CD14-positive monocyte (primary cell): ENCODE measurements around the gene DCLK3. TPM values are rescaled to one million over a fixed set of nuclear protein-coding genes. Genes with fewer than 3 reads are reported as not detected.

ENCODE experiments used
- DNase-seq, 3 donors: peaks; one replicate each; pipeline ENCODE4 v3.0.0-alpha.2; 2011 to 2022
- H2AFZ ChIP-seq: 2 replicates; pipeline ENCODE4 v1.6.0; 2012; ENCODE audit warnings: mild to moderate bottlenecking, low read depth, low read length, inconsistent platforms; ENCODE audit not compliant: insufficient read depth, poor library complexity, severe bottlenecking
- H3K27ac ChIP-seq, 2 donors: 1 replicate in 1 of 2; 2 replicates in 1 of 2; pipeline ENCODE4 v1.5.1; 2012 to 2013; ENCODE audit warnings: low read length in 2 of 2, control low read depth in 1 of 2, inconsistent platforms in 1 of 2, low read depth in 1 of 2, mild to moderate bottlenecking in 1 of 2
- H3K27me3 ChIP-seq, 2 donors: one replicate each; pipeline versions ENCODE4 v1.6.0 to v1.6.1; 2011 to 2013; ENCODE audit warnings: low read length in 2 of 2; ENCODE audit not compliant: control insufficient read depth in 2 of 2, insufficient read depth in 2 of 2
- H3K36me3 ChIP-seq, 2 donors: replicated peaks in 1 of 2; 1 replicate in 1 of 2; 2 replicates in 1 of 2; pipeline versions ENCODE4 v1.5.1 to v1.6.1; 2012 to 2013; ENCODE audit warnings: low read length in 2 of 2, control low read depth in 1 of 2, inconsistent platforms in 1 of 2, mild to moderate bottlenecking in 1 of 2; ENCODE audit not compliant: insufficient read depth in 2 of 2, control insufficient read depth in 1 of 2
- H3K4me1 ChIP-seq, 2 donors: 1 replicate in 1 of 2; 2 replicates in 1 of 2; pipeline versions ENCODE4 v1.5.1 to v1.6.1; 2012 to 2013; ENCODE audit warnings: low read length in 2 of 2, control low read depth in 1 of 2, inconsistent platforms in 1 of 2, mild to moderate bottlenecking in 1 of 2, moderate library complexity in 1 of 2; ENCODE audit not compliant: insufficient read depth in 2 of 2, control insufficient read depth in 1 of 2
- H3K4me2 ChIP-seq: replicated peaks from 2 replicates; pipeline ENCODE3; 2012; ENCODE audit warnings: low read length, moderate library complexity, mild to moderate bottlenecking; ENCODE audit not compliant: poor library complexity, severe bottlenecking; ENCODE audit errors: extremely low read depth
- H3K4me3 ChIP-seq, 3 experiments: fragments of 200-600 bp in 1 of 3; sonication (generic) in 1 of 3; replicated peaks in 1 of 3; 1 replicate in 2 of 3; 2 replicates in 1 of 3; pipeline ENCODE4 v1.5.1; 2011 to 2013; ENCODE audit warnings: low read length in 3 of 3, mild to moderate bottlenecking in 3 of 3, control low read depth in 2 of 3, low read depth in 2 of 3, inconsistent platforms in 1 of 3, moderate library complexity in 1 of 3
- H3K79me2 ChIP-seq: 2 replicates; pipeline ENCODE4 v1.6.0; 2012; ENCODE audit warnings: mild to moderate bottlenecking, control low read depth, inconsistent platforms, low read length, moderate library complexity; ENCODE audit not compliant: insufficient read depth
- H3K9ac ChIP-seq: 2 replicates; pipeline ENCODE4 v1.6.0; 2017; ENCODE audit warnings: low read length, mild to moderate bottlenecking; ENCODE audit not compliant: insufficient read depth, poor library complexity, severe bottlenecking
- H3K9me3 ChIP-seq, 2 donors: replicated peaks in 1 of 2; 1 replicate in 1 of 2; 2 replicates in 1 of 2; pipeline versions ENCODE4 v1.5.1 to v1.6.1; 2012 to 2013; ENCODE audit warnings: low read length in 2 of 2, control low read depth in 1 of 2; ENCODE audit not compliant: control insufficient read depth in 1 of 2, insufficient read depth in 1 of 2
- H4K20me1 ChIP-seq: 2 replicates; pipeline ENCODE4 v1.6.0; 2012; ENCODE audit warnings: mild to moderate bottlenecking, low read length, control low read depth, moderate library complexity; ENCODE audit not compliant: insufficient read depth
- H3K27ac Mint-ChIP-seq, 7 donors: one replicate each; pipeline ENCODE4 v1.8.0; 2020; ENCODE audit warnings: mild to moderate bottlenecking in 7 of 7, mixed read lengths in 7 of 7, moderate library complexity in 6 of 7, inconsistent platforms in 2 of 7
- H3K27me3 Mint-ChIP-seq, 3 donors: one replicate each; pipeline ENCODE4 v1.8.0; 2021 to 2022; ENCODE audit warnings: low read depth in 3 of 3, mild to moderate bottlenecking in 3 of 3, mixed read lengths in 3 of 3, moderate library complexity in 3 of 3, inconsistent platforms in 1 of 3
- H3K36me3 Mint-ChIP-seq, 2 donors: one replicate each; pipeline ENCODE4 v1.8.0; 2020; ENCODE audit warnings: mixed read lengths in 2 of 2, inconsistent platforms in 1 of 2, mild to moderate bottlenecking in 1 of 2
- H3K4me1 Mint-ChIP-seq: one replicate; pipeline ENCODE4 v1.8.0; 2020; ENCODE audit warnings: mild to moderate bottlenecking, mixed read lengths
- H3K4me3 Mint-ChIP-seq, 2 donors: one replicate each; pipeline ENCODE4 v1.8.0; 2020; ENCODE audit warnings: mild to moderate bottlenecking in 2 of 2, mixed read lengths in 2 of 2, moderate library complexity in 1 of 2
- H3K9me3 Mint-ChIP-seq, 7 donors: one replicate each; pipeline ENCODE4 v1.8.0; 2020 to 2022; ENCODE audit warnings: mixed read lengths in 7 of 7, mild to moderate bottlenecking in 6 of 7, moderate library complexity in 6 of 7, inconsistent platforms in 2 of 7
- CTCF ChIP-seq: fragments of 200-600 bp; IDR thresholded peaks from one replicate; pipeline ENCODE4 v1.8.0; 2022; ENCODE audit warnings: antibody characterized with exemption, mild to moderate bottlenecking
- WGBS: methylation state at CpG from one replicate; pipeline ENCODE4 v1.1.5; 2013; ENCODE audit warnings: missing lambda C conversion rate; ENCODE audit not compliant: insufficient coverage; 5-methylcytosine and 5-hydroxymethylcytosine counted together
- intact Hi-C, 2 donors: fragments of 100-400 bp; cut with micrococcal nuclease; formaldehyde crosslinking; loops; one replicate each; pipeline versions ENCODE4 v1.15.0 to v1.15.1; 2023
- polyA plus RNA-seq, 3 donors: library from polyadenylated mRNA; depleted of rRNA in 1 of 3; unstranded in 2 of 3; stranded (reverse) in 1 of 3; fragments of 300-500 nt in 2 of 3; fragments of >200 nt in 1 of 3; fragmentation: Illumina TruSeq in 2 of 3; gene quantifications; 1 replicate in 2 of 3; 2 replicates in 1 of 3; pipeline ENCODE4 v1.2.3, GENCODE V29; 2012 to 2021

The DCLK3 gene
- polyA plus RNA-seq, 3 donors = not detected

GRCh38 chr3:36696799-36697198 lies 67.6 kb downstream of the DCLK3 start:
- no peaks in the 10 kb centered on the region for H3K27me3 ChIP-seq
- H3K9ac ChIP-seq = no peak overlapping the region
- intact Hi-C loops = no loop called here
- no peaks in the 10 kb centered on the region for H3K36me3 Mint-ChIP-seq
- H3K4me2 ChIP-seq = no peak overlapping the region
- no CpG with 5 or more reads among the region's 2 CpGs for WGBS
- H3K4me3 ChIP-seq = no peak overlapping the region
- H2AFZ ChIP-seq = no peak overlapping the region
- H3K9me3 ChIP-seq = no peaks in the 10 kb centered on the region
- H4K20me1 ChIP-seq = no peaks in the 10 kb centered on the region
- H3K9me3 Mint-ChIP-seq = peaks cover 0 to 5% (median 0%) of the 10 kb centered on the region in 7 donors
- no peaks in the 10 kb centered on the region for H3K4me1 Mint-ChIP-seq
- no peak for TF ChIP-seq CTCF
- no peak overlapping the region for H3K27ac Mint-ChIP-seq
- DNase-seq = no peak
- no peaks in the 10 kb centered on the region for H3K36me3 ChIP-seq
- no peak overlapping the region for H3K27ac ChIP-seq
- no peaks in the 10 kb centered on the region for H3K79me2 ChIP-seq
- no peaks in the 10 kb centered on the region for H3K4me1 ChIP-seq
- H3K4me3 Mint-ChIP-seq = no peak overlapping the region
- H3K27me3 Mint-ChIP-seq = peaks cover 0 to 7% (median 1%) of the 10 kb centered on the region in 3 donors

- H3K27me3 Mint-ChIP-seq = peaks cover 0 to 7% (median 1%) of the 10 kb centered on the region in 3 donors
- Histone ChIP-seq H3K4me1 (no peaks in the 10 kb centered on the region), H3K27me3 (no peaks in the 10 kb centered on the region), H3K9me3 (no peaks in the 10 kb centered on the region), H2AFZ (no peak overlapping the region), H3K4me3 (no peak overlapping the region), H3K36me3 (no peaks in the 10 kb centered on the region), H3K4me2 (no peak overlapping the region), H3K9ac (no peak overlapping the region), H3K27ac (no peak overlapping the region), H4K20me1 (no peaks in the 10 kb centered on the region), H3K79me2 (no peaks in the 10 kb centered on the region)
- H3K27ac Mint-ChIP-seq = no peak overlapping the region
- DNase-seq = no peak
- WGBS = no CpG with 5 or more reads among the region's 2 CpGs
- H3K9me3 Mint-ChIP-seq = peaks cover 0 to 5% (median 1%) of the 10 kb centered on the region in 7 donors
- no peak for TF ChIP-seq CTCF
- no peaks in the 10 kb centered on the region for H3K4me1 Mint-ChIP-seq
- H3K36me3 Mint-ChIP-seq = no peaks in the 10 kb centered on the region
- intact Hi-C loops = no loop called here
- no peak overlapping the region for H3K4me3 Mint-ChIP-seq
Measured at GRCh38 chr3:36695769-36696137, 68.6 kb downstream of the DCLK3 start.
